GM21529 (cell line): Measurements from ENCODE around the gene PRTN3.
"Not testable (repeated sequence)": the region's sequence is repeated elsewhere in the genome, so short reads cannot be mapped to it uniquely, and the experiment has no call there.

Experiments
- ATAC-seq: cut with Tn5 transposase; IDR thresholded peaks from one replicate; pipeline ENCODE4 v1.9.1; 2021; ENCODE audit not compliant: unreplicated experiment

The PRTN3 gene

GRCh38 chr19:862581-863314, 21.9 kb downstream of the PRTN3 start:
- no peak for ATAC-seq

- no peak for ATAC-seq
These were observed 22.5 kb downstream of the PRTN3 start for GRCh38 chr19:863315-863620.

- no peak for ATAC-seq
These were observed 26.0 kb downstream of the PRTN3 start for GRCh38 chr19:866769-867300.

GRCh38 chr19:867301-867793, 26.5 kb downstream of the PRTN3 start:
- ATAC-seq, result no peak

GRCh38 chr19:867855-868457, 27.2 kb downstream of the PRTN3 start:
- ATAC-seq, result no peak

GRCh38 chr19:868458-869244, 27.9 kb downstream of the PRTN3 start:
- ATAC-seq, result no peak

- no peak for ATAC-seq
These were observed 28.7 kb downstream of the PRTN3 start for GRCh38 chr19:869245-870177.

GRCh38 chr19:870314-870713, 29.5 kb downstream of the PRTN3 start:
- ATAC-seq, result no peak

- ATAC-seq, result no peak
These were observed 30.2 kb downstream of the PRTN3 start for GRCh38 chr19:870963-871401.

GRCh38 chr19:871446-872265, 30.9 kb downstream of the PRTN3 start:
- ATAC-seq, result no peak

GRCh38 chr19:872266-872951, 31.6 kb downstream of the PRTN3 start:
- ATAC-seq, result no peak

GRCh38 chr19:873084-873483, 32.3 kb downstream of the PRTN3 start:
- ATAC-seq, result no peak

GRCh38 chr19:873561-874041, 32.8 kb downstream of the PRTN3 start:
- no peak for ATAC-seq

GRCh38 chr19:875265-875879, 34.6 kb downstream of the PRTN3 start:
- ATAC-seq, result no peak

GRCh38 chr19:876089-876488, 35.3 kb downstream of the PRTN3 start:
- ATAC-seq, result no peak

GRCh38 chr19:876780-877314, 36.0 kb downstream of the PRTN3 start:
- no peak for ATAC-seq

- ATAC-seq, result not testable (repeated sequence)
These were observed 37.3 kb downstream of the PRTN3 start for GRCh38 chr19:877992-878660.
